Common myeloid progenitor, CD34-positive (primary cell): ENCODE data around the gene PSPC1.
A peak's percentile ranks its signal among the peaks of the same experiment; 100 is the strongest.

Experiments used
- CTCF ChIA-PET: fragments of 350-600 bp; sonication (Branson Sonifier 250); formaldehyde crosslinking; loops from one replicate; lab custom pipeline; 2021; ENCODE audit warnings: antibody characterized with exemption; lab: Charles Lee
- POLR2A ChIA-PET: fragments of 350-600 bp; sonication (Branson Sonifier 250); formaldehyde crosslinking; loops from one replicate; lab custom pipeline; 2021; ENCODE audit warnings: antibody characterized with exemption; lab: Charles Lee
- DNase-seq, 3 donors: peaks; one replicate each; pipeline versions ENCODE4 v3.0.0 to v3.0.0-alpha.2; 2013
- H3K27ac ChIP-seq, 2 experiments: 1 replicate in 1 of 2; 2 replicates in 1 of 2; pipeline ENCODE4 v1.7.0; 2013; ENCODE audit warnings: inconsistent platforms in 2 of 2, low read length in 2 of 2, mild to moderate bottlenecking in 2 of 2, low read depth in 1 of 2, moderate library complexity in 1 of 2; ENCODE audit not compliant: severe bottlenecking in 2 of 2, insufficient read depth in 1 of 2, poor library complexity in 1 of 2
- H3K27me3 ChIP-seq, 5 experiments: replicated peaks in 2 of 5; 1 replicate in 3 of 5; 2 replicates in 2 of 5; pipeline versions ENCODE4 v1.6.1 to v1.7.0; 2013; ENCODE audit warnings: low read length in 4 of 5, mild to moderate bottlenecking in 2 of 5, moderate library complexity in 2 of 5, inconsistent platforms in 1 of 5; ENCODE audit not compliant: insufficient read depth in 5 of 5, control insufficient read depth in 4 of 5
- H3K36me3 ChIP-seq, 4 experiments: 1 replicate in 2 of 4; 2 replicates in 2 of 4; pipeline versions ENCODE4 v1.6.1 to v1.7.0; 2013; ENCODE audit warnings: low read length in 3 of 4, control low read depth in 1 of 4, mild to moderate bottlenecking in 1 of 4; ENCODE audit not compliant: control insufficient read depth in 4 of 4, insufficient read depth in 4 of 4
- H3K4me1 ChIP-seq, 4 experiments: 1 replicate in 3 of 4; 2 replicates in 1 of 4; pipeline versions ENCODE4 v1.6.1 to v1.7.1; 2013; ENCODE audit warnings: low read length in 3 of 4, mild to moderate bottlenecking in 3 of 4, control low read depth in 1 of 4, inconsistent platforms in 1 of 4, moderate library complexity in 1 of 4; ENCODE audit not compliant: control insufficient read depth in 4 of 4, insufficient read depth in 4 of 4; ENCODE audit errors: control extremely low read depth in 1 of 4
- H3K4me3 ChIP-seq, 7 experiments: 1 replicate in 4 of 7; 2 replicates in 3 of 7; pipeline versions ENCODE4 v1.5.1 to v1.7.0; 2013; ENCODE audit warnings: mild to moderate bottlenecking in 7 of 7, low read length in 6 of 7, moderate library complexity in 6 of 7, inconsistent platforms in 2 of 7, low read depth in 2 of 7, control low read depth in 1 of 7; ENCODE audit not compliant: insufficient read depth in 4 of 7, control insufficient read depth in 1 of 7; ENCODE audit errors: extremely low read depth in 1 of 7
- H3K9me3 ChIP-seq, 5 experiments: 1 replicate in 4 of 5; 2 replicates in 1 of 5; pipeline versions ENCODE4 v1.6.1 to v1.7.1; 2013; ENCODE audit warnings: low read length in 4 of 5, mild to moderate bottlenecking in 2 of 5, inconsistent platforms in 1 of 5, low read depth in 1 of 5, moderate library complexity in 1 of 5; ENCODE audit not compliant: control insufficient read depth in 4 of 5, insufficient read depth in 2 of 5; ENCODE audit errors: control extremely low read depth in 1 of 5
- WGBS: methylation state at CpG from one replicate; pipeline ENCODE4 v1.1.5; 2013; ENCODE audit not compliant: insufficient coverage; 5-methylcytosine and 5-hydroxymethylcytosine counted together

PSPC1 gene

DNA sequence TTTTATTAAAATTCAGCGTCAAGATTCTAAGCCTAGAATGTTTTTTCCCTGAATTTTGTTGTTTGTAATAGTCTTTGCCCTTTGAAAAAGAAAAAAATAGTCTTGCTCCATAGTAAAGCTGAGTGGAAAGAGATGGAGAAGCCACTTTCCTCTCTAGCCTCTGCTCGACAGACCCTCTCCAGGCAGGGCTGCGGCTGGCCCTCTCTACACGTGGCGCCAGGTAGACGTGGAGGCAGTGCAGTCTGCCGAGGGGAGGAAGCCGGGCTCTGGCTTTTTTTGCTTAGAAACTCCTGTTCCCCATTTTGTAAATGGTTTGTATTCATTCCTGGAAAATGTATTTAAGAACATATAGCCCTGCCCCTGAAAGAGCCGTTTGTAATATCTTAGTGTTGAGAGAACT lies 114.0 kb downstream of the PSPC1 start:
- H3K9me3 ChIP-seq: no peaks in the 10 kb centered on the region
- ChIA-PET CTCF (interaction anchor here (1.2 kb wide), 1 partner anchor 11 kb away, joined by 4 read pairs; no protein-coding TSS in a partner anchor), POLR2A (no interaction called here)
- H3K27ac ChIP-seq: no peak overlapping the region
- no peak overlapping the region for H3K4me3 ChIP-seq
- H3K36me3 ChIP-seq: peaks cover 21 to 90% (median 59%) of the 10 kb centered on the region in 4 experiments
- DNase-seq: no peak
- 100% methylated on average over 3 of the region's 9 CpGs for WGBS
- H3K4me1 ChIP-seq: peaks cover 0 to 6% (median 3%) of the 10 kb centered on the region in 4 experiments
- H3K27me3 ChIP-seq: no peaks in the 10 kb centered on the region

GRCh38 chr13:19665427-19665859 lies 117.3 kb downstream of the PSPC1 start:
- peaks cover 23 to 96% (median 63%) of the 10 kb centered on the region in 4 experiments for H3K36me3 ChIP-seq
- H3K27me3 ChIP-seq: no peaks in the 10 kb centered on the region
- 92% methylated on average over 12 of the region's 14 CpGs for WGBS
- H3K27ac ChIP-seq: peak overlapping the region in 1 of 2 experiments; percentile 22
- CTCF ChIA-PET: interaction anchor here (1.0 kb wide), 1 partner anchor 10 kb away, joined by 3 read pairs; no protein-coding TSS in a partner anchor
- H3K4me1 ChIP-seq: peaks cover 0 to 6% (median 0%) of the 10 kb centered on the region in 4 experiments
- no peak for DNase-seq
- no peaks in the 10 kb centered on the region for H3K9me3 ChIP-seq
- H3K4me3 ChIP-seq: no peak overlapping the region
- POLR2A ChIA-PET: no interaction called here

GRCh38 chr13:19664481-19665230 lies 118.1 kb downstream of the PSPC1 start:
- no peak for DNase-seq
- Histone ChIP-seq H3K4me3 (no peak overlapping the region), H3K9me3 (no peaks in the 10 kb centered on the region), H3K27me3 (no peaks in the 10 kb centered on the region), H3K4me1 (peaks cover 0 to 6% (median 0%) of the 10 kb centered on the region in 4 experiments), H3K36me3 (peaks cover 19 to 89% (median 60%) of the 10 kb centered on the region in 4 experiments), H3K27ac (peak overlapping the region in 1 of 2 experiments; percentile 22)
- 84% methylated on average over 11 of the region's 14 CpGs for WGBS
- CTCF ChIA-PET: interaction anchor here (1.0 kb wide), 1 partner anchor 11 kb away, joined by 3 read pairs; no protein-coding TSS in a partner anchor
- POLR2A ChIA-PET: no interaction called here

DNA sequence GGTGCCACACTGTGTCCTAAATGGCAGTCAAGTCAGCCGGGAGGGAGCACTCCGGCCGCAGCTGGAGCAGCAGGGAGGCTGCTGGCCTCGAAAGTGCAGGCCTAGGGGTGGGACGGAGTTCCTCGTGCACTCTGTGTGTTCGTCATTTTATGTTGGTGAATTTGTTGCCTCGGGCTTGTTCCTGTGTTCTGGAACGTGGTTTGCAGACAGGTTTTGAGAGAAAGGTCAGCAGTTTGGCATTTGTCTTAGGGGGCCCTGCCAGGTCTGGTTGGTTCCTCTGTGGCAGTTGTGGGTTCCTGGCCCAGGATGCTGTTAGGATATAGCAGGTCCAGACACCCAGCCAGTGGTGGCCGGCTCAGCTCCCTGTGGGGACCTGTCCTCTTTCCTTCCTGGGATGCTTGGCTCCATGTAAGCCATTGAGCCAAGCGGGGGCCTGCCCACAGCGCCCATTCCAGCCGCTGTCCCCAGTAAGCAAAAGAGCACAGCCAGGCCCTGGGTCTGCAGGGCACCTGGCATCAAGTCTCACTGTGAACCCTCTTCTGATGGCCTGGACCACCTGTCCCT lies 119.2 kb downstream of the PSPC1 start:
- 94% methylated on average over 13 of the region's 13 CpGs for WGBS

GRCh38 chr13:19661561-19661960 lies 121.2 kb downstream of the PSPC1 start:
- no peak for DNase-seq
- Histone ChIP-seq H3K27me3 (no peaks in the 10 kb centered on the region), H3K4me1 (peaks cover 0 to 6% (median 0%) of the 10 kb centered on the region in 4 experiments), H3K27ac (no peak overlapping the region), H3K36me3 (peaks cover 14 to 72% (median 52%) of the 10 kb centered on the region in 4 experiments), H3K9me3 (no peaks in the 10 kb centered on the region), H3K4me3 (no peak overlapping the region)
- ChIA-PET POLR2A (no interaction called here), CTCF (interaction anchor here (0.9 kb wide), 1 partner anchor 86 kb away, joined by 3 read pairs; no protein-coding TSS in a partner anchor)
- 98% methylated on average over 14 of the region's 15 CpGs for WGBS

More for the DNA sequence above, 119.2 kb downstream of the PSPC1 start:
- Histone ChIP-seq H3K9me3 (no peaks in the 10 kb centered on the region), H3K27ac (no peak overlapping the region), H3K4me1 (peaks cover 0 to 6% (median 0%) of the 10 kb centered on the region in 4 experiments), H3K36me3 (peaks cover 19 to 88% (median 63%) of the 10 kb centered on the region in 4 experiments), H3K4me3 (no peak overlapping the region), H3K27me3 (no peaks in the 10 kb centered on the region)
- CTCF ChIA-PET: no interaction called here
- no peak for DNase-seq
- POLR2A ChIA-PET: no interaction called here

DNA sequence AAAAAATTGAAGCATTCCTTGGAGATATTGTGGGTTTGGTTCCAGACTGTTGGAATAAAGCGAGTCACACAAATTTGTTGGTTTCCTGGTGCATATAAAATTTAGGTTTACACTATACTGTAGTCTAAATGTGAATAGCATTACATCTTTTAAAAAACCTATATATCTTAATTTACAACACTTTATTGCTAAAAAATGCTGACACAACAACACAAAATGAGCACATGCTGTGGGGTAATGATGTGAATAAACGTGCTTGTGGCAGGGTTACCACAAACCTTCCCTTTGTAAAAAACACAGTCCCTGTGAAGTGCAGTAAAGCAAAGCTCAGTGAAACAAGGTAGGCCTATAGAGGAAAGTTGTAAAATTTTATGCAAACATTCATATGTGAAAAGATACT lies 121.6 kb downstream of the PSPC1 start:
- peaks cover 14 to 67% (median 49%) of the 10 kb centered on the region in 4 experiments for H3K36me3 ChIP-seq
- ChIA-PET POLR2A (no interaction called here), CTCF (interaction anchor here (0.9 kb wide), 1 partner anchor 87 kb away, joined by 3 read pairs; no protein-coding TSS in a partner anchor)
- H3K4me3 ChIP-seq: no peak overlapping the region
- no peaks in the 10 kb centered on the region for H3K9me3 ChIP-seq
- DNase-seq: no peak
- no peak overlapping the region for H3K27ac ChIP-seq
- peaks cover 0 to 6% (median 0%) of the 10 kb centered on the region in 4 experiments for H3K4me1 ChIP-seq
- H3K27me3 ChIP-seq: no peaks in the 10 kb centered on the region
- no CpG with 5 or more reads among the region's 2 CpGs for WGBS

DNA sequence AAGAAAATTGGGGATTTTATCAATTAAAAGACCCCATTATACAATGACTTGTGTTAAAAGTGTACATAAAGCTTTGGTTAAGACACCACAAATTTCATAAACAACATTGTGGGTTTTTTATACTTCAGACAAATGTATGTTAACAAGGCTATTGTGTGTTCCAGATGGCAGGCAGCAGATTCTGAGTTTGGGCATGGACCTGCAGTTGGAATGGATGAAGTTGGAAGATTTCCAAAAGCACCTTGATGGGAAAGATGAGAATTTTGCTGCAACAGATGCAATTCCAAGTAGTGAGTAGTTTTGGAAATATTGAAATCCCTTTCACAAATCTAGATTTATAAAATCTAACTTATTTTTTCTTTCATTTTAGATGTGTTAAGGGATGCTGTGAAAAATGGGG lies 123.9 kb downstream of the PSPC1 start:
- Histone ChIP-seq H3K9me3 (no peaks in the 10 kb centered on the region), H3K4me1 (no peaks in the 10 kb centered on the region), H3K27me3 (no peaks in the 10 kb centered on the region), H3K4me3 (no peak overlapping the region), H3K36me3 (peaks cover 10 to 50% (median 39%) of the 10 kb centered on the region in 4 experiments), H3K27ac (no peak overlapping the region)
- ChIA-PET POLR2A (no interaction called here), CTCF (no interaction called here)
- no peak for DNase-seq
